SK-N-SH (cell line): ENCODE results near the gene SCGB1D4. TPM values are rescaled to one million over a fixed set of nuclear protein-coding genes. Genes with fewer than 3 reads are reported as not detected.

ENCODE experiments used
- CTCF ChIA-PET: fragments of 300-600, 350-600 bp; formaldehyde crosslinking; extraction: SDS; loops from one replicate; lab custom pipeline; 2021; lab: Yijun Ruan, JAX
- POLR2A ChIA-PET: fragments of 350-600 bp; sonication (Branson Sonifier 250); formaldehyde crosslinking; extraction: SDS; loops from one replicate; lab custom pipeline; 2020; ENCODE audit warnings: antibody characterized with exemption, inconsistent platforms; lab: Yijun Ruan, JAX
- DNase-seq: peaks from one replicate; pipeline ENCODE4 v3.0.0; 2012
- H2AFZ ChIP-seq: fragments of 200-600 bp; sonication (generic); 2 replicates; pipeline ENCODE4 v1.8.1; 2016; ENCODE audit warnings: antibody characterized with exemption, mild to moderate bottlenecking, low read depth
- H3F3A ChIP-seq: fragments of 200-600 bp; sonication (generic); replicated peaks from 2 replicates; pipeline ENCODE3; 2016; ENCODE audit warnings: antibody characterized with exemption, mild to moderate bottlenecking; ENCODE audit not compliant: insufficient read depth
- H3K27ac ChIP-seq, 2 experiments: fragments of 200-500 bp in 1 of 2; fragments of 200-600 bp in 1 of 2; sonication (Bioruptor generic) in 1 of 2; sonication (generic), shearing (Covaris generic) in 1 of 2; 2 replicates each; pipeline versions ENCODE4 v1.5.1 to v1.6.1; 2014 to 2016; ENCODE audit warnings: low read depth in 2 of 2, inconsistent platforms in 1 of 2, low read length in 1 of 2, mild to moderate bottlenecking in 1 of 2, mixed read lengths in 1 of 2
- H3K27me3 ChIP-seq: fragments of 200-600 bp; sonication (generic), shearing (Covaris generic); 2 replicates; pipeline ENCODE4 v1.6.1; 2016; ENCODE audit warnings: mixed run types; ENCODE audit not compliant: insufficient read depth
- H3K36me3 ChIP-seq, 2 experiments: fragments of 200-500 bp in 1 of 2; fragments of 200-600 bp in 1 of 2; sonication (Bioruptor generic) in 1 of 2; sonication (generic) in 1 of 2; replicated peaks in 1 of 2; 2 replicates each; pipeline versions ENCODE3 to v1.5.1; 2014 to 2016; ENCODE audit warnings: low read length in 1 of 2, mild to moderate bottlenecking in 1 of 2; ENCODE audit not compliant: insufficient read depth in 2 of 2, control insufficient read depth in 1 of 2
- H3K4me1 ChIP-seq, 2 experiments: fragments of 200-500 bp in 1 of 2; fragments of 200-600 bp in 1 of 2; sonication (Bioruptor generic) in 1 of 2; sonication (generic), shearing (Covaris generic) in 1 of 2; 2 replicates each; pipeline versions ENCODE4 v1.5.1 to v1.6.1; 2014 to 2016; ENCODE audit warnings: low read depth in 1 of 2, low read length in 1 of 2, mixed run types in 1 of 2; ENCODE audit not compliant: insufficient read depth in 2 of 2, control insufficient read depth in 1 of 2
- H3K4me2 ChIP-seq: fragments of 200-600 bp; sonication (generic), shearing (Covaris generic); 2 replicates; pipeline ENCODE4 v1.6.1; 2017; ENCODE audit warnings: mixed run types
- H3K4me3 ChIP-seq, 2 experiments: fragments of 200-500 bp in 1 of 2; fragments of 200-600 bp in 1 of 2; sonication (Bioruptor generic) in 1 of 2; sonication (generic), shearing (Covaris generic) in 1 of 2; 2 replicates each; pipeline versions ENCODE4 v1.5.1 to v1.8.1; 2014 to 2016; ENCODE audit warnings: low read depth in 2 of 2, inconsistent platforms in 1 of 2, low read length in 1 of 2, mild to moderate bottlenecking in 1 of 2, mixed read lengths in 1 of 2, moderate library complexity in 1 of 2
- H3K79me2 ChIP-seq: fragments of 200-600 bp; sonication (generic); 2 replicates; pipeline ENCODE4 v1.8.1; 2017; ENCODE audit warnings: mild to moderate bottlenecking; ENCODE audit not compliant: insufficient read depth
- H3K9ac ChIP-seq: fragments of 200-600 bp; sonication (generic); 2 replicates; pipeline ENCODE4 v1.6.1; 2017; ENCODE audit warnings: mixed run types
- H3K9me2 ChIP-seq: fragments of 200-600 bp; sonication (generic); 2 replicates; pipeline ENCODE4 v1.6.1; 2017; ENCODE audit warnings: mixed run types
- H3K9me3 ChIP-seq: fragments of 200-600 bp; sonication (generic); 2 replicates; pipeline ENCODE4 v1.6.1; 2017; ENCODE audit warnings: mixed run types, mild to moderate bottlenecking, moderate library complexity
- H4K20me1 ChIP-seq: fragments of 200-600 bp; sonication (generic); 2 replicates; pipeline ENCODE4 v1.6.1; 2017; ENCODE audit warnings: mild to moderate bottlenecking, mixed run types; ENCODE audit not compliant: insufficient read depth
- FOXJ3 ChIP-seq: sonication (generic); formaldehyde crosslinking; IDR thresholded peaks from 2 replicates; pipeline ENCODE4 v1.5.1; 2020; ENCODE audit warnings: mild to moderate bottlenecking, missing genetic modification reagents
- GATA2 ChIP-seq: sonication (generic); formaldehyde crosslinking; IDR thresholded peaks from 2 replicates; pipeline ENCODE4 v1.5.0; 2020; ENCODE audit warnings: mild to moderate bottlenecking, missing genetic modification reagents
- NFIC ChIP-seq: IDR thresholded peaks from 2 replicates; pipeline ENCODE4 v1.4.0; 2012; ENCODE audit warnings: borderline replicate concordance
- RCOR1 ChIP-seq: fragments of 150-350 bp; IDR thresholded peaks from 2 replicates; pipeline ENCODE4 v1.6.1; 2017; ENCODE audit warnings: antibody characterized with exemption, low read length
- SIN3A ChIP-seq: IDR thresholded peaks from 2 replicates; pipeline ENCODE4 v1.6.1; 2012; ENCODE audit warnings: low read depth, mild to moderate bottlenecking, low read length, moderate library complexity, borderline replicate concordance
- TAF1 ChIP-seq: IDR thresholded peaks from 2 replicates; pipeline ENCODE4 v1.6.1; 2012; ENCODE audit warnings: low read depth, mild to moderate bottlenecking, low read length, moderate library complexity, borderline replicate concordance
- WGBS: methylation state at CpG from one replicate; pipeline ENCODE4 v1.1.6; 2017; ENCODE audit warnings: low lambda C conversion rate; 5-methylcytosine and 5-hydroxymethylcytosine counted together
- polyA plus RNA-seq, 3 experiments: library from polyadenylated mRNA; depleted of rRNA; stranded (reverse); fragments of >200 nt; gene quantifications; 2 replicates each; pipeline ENCODE4 v1.2.3, GENCODE V29; 2012
- TF ChIP-seq, protein P1 (sequence below): IDR thresholded peaks from 2 replicates; pipeline ENCODE4 v1.4.0; 2012; ENCODE audit warnings: low read depth, borderline replicate concordance
- TF ChIP-seq, protein P2 (sequence below): IDR thresholded peaks from 2 replicates; pipeline ENCODE4; 2012
- TF ChIP-seq, protein P3 (sequence below): IDR thresholded peaks from 2 replicates; pipeline ENCODE4 v1.4.0; 2012; ENCODE audit warnings: low read depth
- TF ChIP-seq, protein P4 (sequence below): IDR thresholded peaks from 2 replicates; pipeline ENCODE4 v1.4.0; 2012; ENCODE audit warnings: low read depth, borderline replicate concordance
- TF ChIP-seq, protein P5 (sequence below): fragments of 150-350 bp; IDR thresholded peaks from 2 replicates; pipeline ENCODE4 v1.6.1; 2016; ENCODE audit warnings: mild to moderate bottlenecking, low read depth, low read length
- TF ChIP-seq, protein P6 (sequence below): fragments of 200-600 bp; sonication (generic); IDR thresholded peaks from 2 replicates; pipeline ENCODE4 v1.6.1; 2017; ENCODE audit warnings: antibody characterized with exemption, mild to moderate bottlenecking, moderate library complexity

Gene SCGB1D4, protein sequence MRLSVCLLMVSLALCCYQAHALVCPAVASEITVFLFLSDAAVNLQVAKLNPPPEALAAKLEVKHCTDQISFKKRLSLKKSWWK
- polyA plus RNA-seq (2012; rRNA removed): not detected in 2 replicates
- not detected in 2 replicates for polyA plus RNA-seq (2012; cell fraction: cytosol; rRNA removed)
- not detected in 2 replicates for polyA plus RNA-seq (2012; cell fraction: nucleus; rRNA removed)

DNA sequence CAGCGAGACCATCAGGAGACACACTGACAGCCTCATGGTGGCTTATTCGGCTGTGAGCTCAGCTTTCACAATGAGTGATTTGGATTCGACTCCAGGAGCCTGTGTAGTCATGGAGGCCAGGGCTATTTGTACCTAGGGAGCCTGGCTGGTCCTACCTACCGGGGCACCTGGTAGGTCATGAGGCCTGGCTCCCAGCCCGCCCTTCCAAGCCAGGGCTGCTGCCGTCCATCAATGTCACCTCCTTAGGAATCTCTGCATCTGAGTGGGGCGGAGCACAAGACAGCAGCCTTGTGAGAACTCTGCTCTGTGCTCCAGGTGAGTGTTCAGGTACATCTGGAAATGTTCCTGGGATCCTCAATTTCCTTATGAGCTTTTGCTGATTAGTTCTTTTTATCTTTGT is at the start of gene SCGB1D4:
Gene SCGB1D4 (minus strand): TSS at position 101 of the 400 bp plus-strand sequence. CDS start 65 bp downstream, at position 36.
- no peaks in the 10 kb centered on the region for H3K9me2 ChIP-seq
- H4K20me1 ChIP-seq: no peaks in the 10 kb centered on the region
- POLR2A ChIA-PET: no interaction called here
- H3K27ac ChIP-seq: no peak within 1 kb of the TSS
- no peak within 1 kb of the TSS for H3K4me2 ChIP-seq
- TF ChIP-seq, protein P1, sequence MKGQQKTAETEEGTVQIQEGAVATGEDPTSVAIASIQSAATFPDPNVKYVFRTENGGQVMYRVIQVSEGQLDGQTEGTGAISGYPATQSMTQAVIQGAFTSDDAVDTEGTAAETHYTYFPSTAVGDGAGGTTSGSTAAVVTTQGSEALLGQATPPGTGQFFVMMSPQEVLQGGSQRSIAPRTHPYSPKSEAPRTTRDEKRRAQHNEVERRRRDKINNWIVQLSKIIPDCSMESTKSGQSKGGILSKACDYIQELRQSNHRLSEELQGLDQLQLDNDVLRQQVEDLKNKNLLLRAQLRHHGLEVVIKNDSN: no peak
- TF ChIP-seq, protein P2, sequence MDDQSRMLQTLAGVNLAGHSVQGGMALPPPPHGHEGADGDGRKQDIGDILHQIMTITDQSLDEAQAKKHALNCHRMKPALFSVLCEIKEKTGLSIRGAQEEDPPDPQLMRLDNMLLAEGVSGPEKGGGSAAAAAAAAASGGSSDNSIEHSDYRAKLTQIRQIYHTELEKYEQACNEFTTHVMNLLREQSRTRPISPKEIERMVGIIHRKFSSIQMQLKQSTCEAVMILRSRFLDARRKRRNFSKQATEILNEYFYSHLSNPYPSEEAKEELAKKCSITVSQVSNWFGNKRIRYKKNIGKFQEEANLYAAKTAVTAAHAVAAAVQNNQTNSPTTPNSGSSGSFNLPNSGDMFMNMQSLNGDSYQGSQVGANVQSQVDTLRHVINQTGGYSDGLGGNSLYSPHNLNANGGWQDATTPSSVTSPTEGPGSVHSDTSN: no peak
- TF ChIP-seq FOXJ3 (CRISPR knock-in tag) (no peak), TAF1 (no peak), NFIC (no peak), RCOR1 (no peak)
- TF ChIP-seq, protein P3, sequence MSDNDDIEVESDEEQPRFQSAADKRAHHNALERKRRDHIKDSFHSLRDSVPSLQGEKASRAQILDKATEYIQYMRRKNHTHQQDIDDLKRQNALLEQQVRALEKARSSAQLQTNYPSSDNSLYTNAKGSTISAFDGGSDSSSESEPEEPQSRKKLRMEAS: no peak
- TF ChIP-seq, protein P4, sequence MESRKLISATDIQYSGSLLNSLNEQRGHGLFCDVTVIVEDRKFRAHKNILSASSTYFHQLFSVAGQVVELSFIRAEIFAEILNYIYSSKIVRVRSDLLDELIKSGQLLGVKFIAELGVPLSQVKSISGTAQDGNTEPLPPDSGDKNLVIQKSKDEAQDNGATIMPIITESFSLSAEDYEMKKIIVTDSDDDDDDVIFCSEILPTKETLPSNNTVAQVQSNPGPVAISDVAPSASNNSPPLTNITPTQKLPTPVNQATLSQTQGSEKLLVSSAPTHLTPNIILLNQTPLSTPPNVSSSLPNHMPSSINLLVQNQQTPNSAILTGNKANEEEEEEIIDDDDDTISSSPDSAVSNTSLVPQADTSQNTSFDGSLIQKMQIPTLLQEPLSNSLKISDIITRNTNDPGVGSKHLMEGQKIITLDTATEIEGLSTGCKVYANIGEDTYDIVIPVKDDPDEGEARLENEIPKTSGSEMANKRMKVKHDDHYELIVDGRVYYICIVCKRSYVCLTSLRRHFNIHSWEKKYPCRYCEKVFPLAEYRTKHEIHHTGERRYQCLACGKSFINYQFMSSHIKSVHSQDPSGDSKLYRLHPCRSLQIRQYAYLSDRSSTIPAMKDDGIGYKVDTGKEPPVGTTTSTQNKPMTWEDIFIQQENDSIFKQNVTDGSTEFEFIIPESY: no peak
- no peaks in the 10 kb centered on the region for H3K9me3 ChIP-seq
- DNase-seq: no peak
- no peaks in the 10 kb centered on the region; the same call in 1 of the 2 replicates for H3K27me3 ChIP-seq
- H2AFZ ChIP-seq: no peak within 1 kb of the TSS
- CTCF ChIA-PET: interaction anchor here (4.7 kb wide), 1 partner anchor 11 kb away, joined by 38 read pairs; no protein-coding TSS in a partner anchor
- no peak within 1 kb of the TSS for H3K9ac ChIP-seq
- WGBS: 0% methylated on average over 3 of the region's 7 CpGs
- H3K4me1 ChIP-seq: no peaks in the 10 kb centered on the region
- H3K36me3 ChIP-seq: no peaks in the 10 kb centered on the region
- H3K79me2 ChIP-seq: no peaks in the 10 kb centered on the region
- H3K4me3 ChIP-seq: no peak within 1 kb of the TSS
- H3F3A ChIP-seq: no peaks in the 10 kb centered on the region

DNA sequence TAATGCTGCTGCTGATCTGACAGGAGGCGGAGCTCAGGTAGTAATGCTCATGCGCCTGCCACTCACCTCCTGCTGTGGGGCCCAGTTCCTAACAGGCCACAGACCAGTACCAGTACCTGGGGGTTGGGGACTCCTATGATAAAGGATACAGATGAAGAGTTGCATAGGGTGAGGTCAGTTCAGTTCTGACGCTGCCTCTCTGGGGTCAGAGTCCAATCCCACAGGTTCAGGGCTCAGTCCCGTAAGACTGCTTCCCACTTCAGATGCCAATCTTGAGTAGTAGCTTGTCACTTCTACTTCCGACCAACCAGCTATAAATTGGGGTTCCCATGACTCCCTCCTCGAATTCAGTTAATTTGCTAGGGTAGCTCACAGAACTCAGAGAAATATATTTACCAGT is 47.0 kb upstream of the SCGB1D4 start:
- no peak for DNase-seq
- Histone ChIP-seq H3K4me2 (no peak overlapping the region), H3K27ac (no peak overlapping the region), H3K9me3 (no peaks in the 10 kb centered on the region), H3K9ac (no peak overlapping the region), H3K4me3 (no peak overlapping the region), H4K20me1 (no peaks in the 10 kb centered on the region), H3K4me1 (no peaks in the 10 kb centered on the region), H3K9me2 (no peaks in the 10 kb centered on the region), H2AFZ (no peak overlapping the region), H3K27me3 (no peaks in the 10 kb centered on the region), H3K79me2 (no peaks in the 10 kb centered on the region), H3F3A (no peaks in the 10 kb centered on the region), H3K36me3 (no peaks in the 10 kb centered on the region)
- POLR2A ChIA-PET: no interaction called here
- CTCF ChIA-PET: no interaction called here
- TF ChIP-seq, protein P5, sequence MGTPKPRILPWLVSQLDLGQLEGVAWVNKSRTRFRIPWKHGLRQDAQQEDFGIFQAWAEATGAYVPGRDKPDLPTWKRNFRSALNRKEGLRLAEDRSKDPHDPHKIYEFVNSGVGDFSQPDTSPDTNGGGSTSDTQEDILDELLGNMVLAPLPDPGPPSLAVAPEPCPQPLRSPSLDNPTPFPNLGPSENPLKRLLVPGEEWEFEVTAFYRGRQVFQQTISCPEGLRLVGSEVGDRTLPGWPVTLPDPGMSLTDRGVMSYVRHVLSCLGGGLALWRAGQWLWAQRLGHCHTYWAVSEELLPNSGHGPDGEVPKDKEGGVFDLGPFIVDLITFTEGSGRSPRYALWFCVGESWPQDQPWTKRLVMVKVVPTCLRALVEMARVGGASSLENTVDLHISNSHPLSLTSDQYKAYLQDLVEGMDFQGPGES: no peak
- TF ChIP-seq GATA2: no peak
- no peak for TF ChIP-seq RCOR1
- no peak for TF ChIP-seq FOXJ3 (CRISPR knock-in tag)
- TF ChIP-seq, protein P6, sequence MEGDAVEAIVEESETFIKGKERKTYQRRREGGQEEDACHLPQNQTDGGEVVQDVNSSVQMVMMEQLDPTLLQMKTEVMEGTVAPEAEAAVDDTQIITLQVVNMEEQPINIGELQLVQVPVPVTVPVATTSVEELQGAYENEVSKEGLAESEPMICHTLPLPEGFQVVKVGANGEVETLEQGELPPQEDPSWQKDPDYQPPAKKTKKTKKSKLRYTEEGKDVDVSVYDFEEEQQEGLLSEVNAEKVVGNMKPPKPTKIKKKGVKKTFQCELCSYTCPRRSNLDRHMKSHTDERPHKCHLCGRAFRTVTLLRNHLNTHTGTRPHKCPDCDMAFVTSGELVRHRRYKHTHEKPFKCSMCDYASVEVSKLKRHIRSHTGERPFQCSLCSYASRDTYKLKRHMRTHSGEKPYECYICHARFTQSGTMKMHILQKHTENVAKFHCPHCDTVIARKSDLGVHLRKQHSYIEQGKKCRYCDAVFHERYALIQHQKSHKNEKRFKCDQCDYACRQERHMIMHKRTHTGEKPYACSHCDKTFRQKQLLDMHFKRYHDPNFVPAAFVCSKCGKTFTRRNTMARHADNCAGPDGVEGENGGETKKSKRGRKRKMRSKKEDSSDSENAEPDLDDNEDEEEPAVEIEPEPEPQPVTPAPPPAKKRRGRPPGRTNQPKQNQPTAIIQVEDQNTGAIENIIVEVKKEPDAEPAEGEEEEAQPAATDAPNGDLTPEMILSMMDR: no peak
- no peak for TF ChIP-seq SIN3A
- 83% methylated on average over 6 of the region's 6 CpGs for WGBS
